ENCODE results near the gene TAMALIN.

The TAMALIN gene

DNA sequence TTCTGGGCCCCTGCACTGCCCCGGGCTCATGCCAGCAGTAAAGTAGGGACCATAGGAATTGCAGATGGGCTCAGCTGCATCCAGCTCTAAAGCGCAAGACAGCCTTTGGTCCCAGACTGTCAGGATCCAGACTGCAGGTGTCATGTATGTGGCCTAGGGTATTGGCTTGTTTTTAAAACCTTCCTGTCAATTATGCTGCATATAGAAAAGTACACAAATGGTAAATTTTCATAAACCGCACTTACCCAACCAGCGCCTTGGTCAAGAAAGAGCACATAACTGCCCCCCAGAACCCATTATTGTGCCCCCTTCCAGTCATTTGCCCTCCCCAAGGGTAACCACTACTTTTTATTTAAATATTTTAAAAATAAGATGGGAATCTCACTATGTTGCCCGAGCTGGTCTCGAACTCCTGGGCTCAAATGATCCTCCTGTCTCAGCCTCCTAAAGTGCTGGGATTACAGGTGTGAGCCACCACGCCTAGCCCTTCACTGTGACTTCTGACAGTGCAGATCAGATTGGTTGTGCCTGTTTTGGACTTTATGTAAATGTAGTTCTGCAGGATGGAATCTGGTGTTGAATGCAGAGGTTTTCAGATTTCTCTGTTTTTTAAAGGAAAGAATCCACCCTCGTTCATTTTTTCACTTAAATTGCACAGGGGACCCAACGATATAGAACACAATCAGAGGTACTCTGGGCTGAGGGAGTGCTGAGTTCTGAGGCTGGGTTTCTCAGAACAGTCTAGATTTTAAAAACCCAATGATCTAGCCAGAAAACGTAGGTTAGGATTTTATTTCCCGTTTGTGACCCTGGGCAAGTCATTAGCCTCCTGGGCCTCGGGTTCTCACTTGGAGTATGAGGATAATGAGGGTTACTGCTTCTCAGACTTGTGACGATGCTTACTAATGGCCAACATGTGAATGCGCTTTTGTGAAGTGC lies 51.2 kb downstream of the TAMALIN start:
- Histone ChIP-seq H3K9me3 (ENCODE audit: control insufficient read depth in 5 of 5, low read length in 5 of 5) (no peaks in the 10 kb centered on the region), H3K4me1 (ENCODE audit: control insufficient read depth in 5 of 5, insufficient read depth in 5 of 5, low read length in 5 of 5) (peaks cover 0 to 12% (median 2%) of the 10 kb centered on the region in 5 donors), H3K36me3 (ENCODE audit: control insufficient read depth in 5 of 5, insufficient read depth in 5 of 5, low read length in 5 of 5) (peaks cover 0 to 58% (median 51%) of the 10 kb centered on the region in 5 donors), H3K27me3 (ENCODE audit: control insufficient read depth in 5 of 5, insufficient read depth in 4 of 5, low read length in 5 of 5) (peaks cover 0 to 3% (median 0%) of the 10 kb centered on the region in 5 donors), H3K9ac (ENCODE audit: low read length in 5 of 5) (no peak overlapping the region), H3K27ac (ENCODE audit: low read depth, low read length) (no peak overlapping the region), H3K4me3 (ENCODE audit: low read depth in 1 of 5, low read length in 5 of 5) (no peak overlapping the region)

DNA sequence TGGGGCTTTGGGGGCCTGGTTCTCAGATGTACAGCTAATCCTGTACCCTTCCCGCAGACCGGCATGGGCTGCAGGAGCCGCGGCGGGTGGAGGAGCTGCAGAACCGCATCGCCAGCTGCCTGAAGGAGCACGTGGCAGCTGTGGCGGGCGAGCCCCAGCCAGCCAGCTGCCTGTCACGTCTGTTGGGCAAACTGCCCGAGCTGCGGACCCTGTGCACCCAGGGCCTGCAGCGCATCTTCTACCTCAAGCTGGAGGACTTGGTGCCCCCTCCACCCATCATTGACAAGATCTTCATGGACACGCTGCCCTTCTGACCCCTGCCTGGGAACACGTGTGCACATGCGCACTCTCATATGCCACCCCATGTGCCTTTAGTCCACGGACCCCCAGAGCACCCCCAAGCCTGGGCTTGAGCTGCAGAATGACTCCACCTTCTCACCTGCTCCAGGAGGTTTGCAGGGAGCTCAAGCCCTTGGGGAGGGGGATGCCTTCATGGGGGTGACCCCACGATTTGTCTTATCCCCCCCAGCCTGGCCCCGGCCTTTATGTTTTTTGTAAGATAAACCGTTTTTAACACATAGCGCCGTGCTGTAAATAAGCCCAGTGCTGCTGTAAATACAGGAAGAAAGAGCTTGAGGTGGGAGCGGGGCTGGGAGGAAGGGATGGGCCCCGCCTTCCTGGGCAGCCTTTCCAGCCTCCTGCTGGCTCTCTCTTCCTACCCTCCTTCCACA lies 52.0 kb downstream of the TAMALIN start:
- peaks cover 0 to 3% (median 0%) of the 10 kb centered on the region in 5 donors for H3K27me3 ChIP-seq (ENCODE audit: control insufficient read depth in 5 of 5, insufficient read depth in 4 of 5, low read length in 5 of 5)
- no peak overlapping the region for H3K9ac ChIP-seq (ENCODE audit: low read length in 5 of 5)
- H3K4me3 ChIP-seq (ENCODE audit: low read depth in 1 of 5, low read length in 5 of 5) = no peak overlapping the region
- H3K36me3 ChIP-seq (ENCODE audit: control insufficient read depth in 5 of 5, insufficient read depth in 5 of 5, low read length in 5 of 5) = peaks cover 0 to 52% (median 48%) of the 10 kb centered on the region in 5 donors
- no peaks in the 10 kb centered on the region for H3K9me3 ChIP-seq (ENCODE audit: control insufficient read depth in 5 of 5, low read length in 5 of 5)
- peaks cover 0 to 4% (median 2%) of the 10 kb centered on the region in 5 donors for H3K4me1 ChIP-seq (ENCODE audit: control insufficient read depth in 5 of 5, insufficient read depth in 5 of 5, low read length in 5 of 5)
- H3K27ac ChIP-seq (ENCODE audit: low read depth, low read length) = no peak overlapping the region

DNA sequence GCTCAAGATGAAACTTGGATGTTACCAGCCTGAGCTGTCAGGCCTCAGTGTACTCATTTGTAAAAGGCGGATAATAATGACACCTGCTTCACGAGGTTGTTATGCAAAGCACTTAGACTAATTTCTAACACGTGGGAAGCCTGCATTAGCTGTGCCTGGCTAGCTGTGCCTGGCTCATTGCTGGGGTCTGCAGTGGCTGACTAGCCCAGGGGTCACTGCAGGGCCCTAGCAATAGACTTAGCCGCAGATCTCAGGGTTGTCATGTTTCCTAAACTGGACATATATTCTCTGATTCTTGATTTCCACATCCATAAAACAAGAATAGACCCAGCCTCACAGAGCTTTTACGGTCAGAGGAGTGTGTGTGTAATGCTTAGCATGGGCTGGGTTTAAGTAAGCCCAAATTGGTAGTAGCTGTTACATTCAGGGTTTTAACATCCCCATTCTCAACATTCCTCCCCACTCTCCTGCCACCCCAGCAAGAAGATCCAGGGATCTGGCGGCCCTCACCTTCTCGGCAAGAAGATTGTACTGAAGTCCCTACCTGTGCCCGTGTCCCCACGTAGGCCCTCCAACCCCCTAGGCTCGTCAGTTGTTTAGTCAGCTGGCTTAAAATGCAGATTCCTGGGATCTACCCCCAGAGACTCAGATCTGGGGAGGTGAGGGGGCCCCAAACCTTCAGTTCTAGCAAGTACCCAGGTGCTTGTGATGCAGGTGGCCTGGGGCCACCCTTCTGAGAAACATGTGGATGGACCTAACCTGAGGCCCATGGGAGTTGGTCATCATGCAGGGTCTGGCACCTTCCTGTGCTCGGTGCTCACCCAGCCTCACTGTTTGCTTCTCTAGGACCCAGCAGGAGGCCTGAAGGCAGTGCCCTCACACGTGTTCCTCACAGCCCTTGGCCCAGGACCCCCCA lies 53.1 kb downstream of the TAMALIN start:
- Histone ChIP-seq H3K27ac (ENCODE audit: low read depth, low read length) (no peak overlapping the region), H3K4me1 (ENCODE audit: control insufficient read depth in 5 of 5, insufficient read depth in 5 of 5, low read length in 5 of 5) (peaks cover 0 to 4% (median 0%) of the 10 kb centered on the region in 5 donors), H3K36me3 (ENCODE audit: control insufficient read depth in 5 of 5, insufficient read depth in 5 of 5, low read length in 5 of 5) (peaks cover 0 to 43% (median 39%) of the 10 kb centered on the region in 5 donors), H3K9ac (ENCODE audit: low read length in 5 of 5) (no peak overlapping the region), H3K4me3 (ENCODE audit: low read depth in 1 of 5, low read length in 5 of 5) (no peak overlapping the region), H3K27me3 (ENCODE audit: control insufficient read depth in 5 of 5, insufficient read depth in 4 of 5, low read length in 5 of 5) (peaks cover 0 to 8% (median 3%) of the 10 kb centered on the region in 5 donors), H3K9me3 (ENCODE audit: control insufficient read depth in 5 of 5, low read length in 5 of 5) (no peaks in the 10 kb centered on the region)

GRCh38 chr12:52060498-52061177 lies 53.9 kb downstream of the TAMALIN start:
- peaks cover 0 to 4% (median 0%) of the 10 kb centered on the region in 5 donors for H3K4me1 ChIP-seq (ENCODE audit: control insufficient read depth in 5 of 5, insufficient read depth in 5 of 5, low read length in 5 of 5)
- no peak overlapping the region for H3K4me3 ChIP-seq (ENCODE audit: low read depth in 1 of 5, low read length in 5 of 5)
- H3K9ac ChIP-seq (ENCODE audit: low read length in 5 of 5) = no peak overlapping the region
- H3K36me3 ChIP-seq (ENCODE audit: control insufficient read depth in 5 of 5, insufficient read depth in 5 of 5, low read length in 5 of 5) = peaks cover 0 to 36% (median 32%) of the 10 kb centered on the region in 5 donors
- no peak overlapping the region for H3K27ac ChIP-seq (ENCODE audit: low read depth, low read length)
- peaks cover 2 to 8% (median 4%) of the 10 kb centered on the region in 5 donors for H3K27me3 ChIP-seq (ENCODE audit: control insufficient read depth in 5 of 5, insufficient read depth in 4 of 5, low read length in 5 of 5)
- no peaks in the 10 kb centered on the region for H3K9me3 ChIP-seq (ENCODE audit: control insufficient read depth in 5 of 5, low read length in 5 of 5)

DNA sequence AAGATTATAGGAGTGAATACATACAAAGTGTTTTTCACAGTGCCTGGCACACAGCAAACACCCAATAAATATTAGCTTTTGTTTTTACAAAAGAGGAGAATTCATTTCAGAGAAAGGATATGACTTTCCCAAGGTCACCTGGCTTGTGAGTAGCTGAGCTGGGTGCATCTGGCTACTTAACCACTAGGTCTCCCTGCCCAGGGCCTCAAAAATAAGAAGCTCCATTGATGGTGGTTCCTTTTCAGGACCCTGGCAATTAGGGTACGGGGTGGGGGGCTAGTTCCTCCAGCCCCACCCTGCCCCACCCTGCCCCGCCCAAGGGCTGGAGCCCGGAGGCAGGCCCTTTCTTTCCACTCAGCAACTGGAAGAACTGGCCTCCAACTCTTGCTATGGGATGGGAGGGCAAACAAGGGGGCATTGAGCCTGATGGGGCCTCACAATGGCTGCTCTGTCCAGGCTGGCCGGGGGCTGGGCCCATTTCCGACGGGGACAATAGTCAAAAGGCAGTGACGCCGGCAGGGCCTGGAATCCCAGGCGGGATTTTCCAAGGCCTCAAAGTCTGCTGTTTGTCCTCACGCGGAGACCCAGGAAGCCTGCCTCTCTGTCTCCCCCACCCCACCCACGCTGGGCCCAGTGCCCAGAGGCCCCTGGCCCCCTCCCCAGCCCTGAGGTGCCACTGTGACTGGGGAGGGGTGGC lies 54.9 kb downstream of the TAMALIN start:
- no peak overlapping the region for H3K9ac ChIP-seq (ENCODE audit: low read length in 5 of 5)
- peaks cover 0 to 26% (median 25%) of the 10 kb centered on the region in 5 donors for H3K36me3 ChIP-seq (ENCODE audit: control insufficient read depth in 5 of 5, insufficient read depth in 5 of 5, low read length in 5 of 5)
- H3K4me1 ChIP-seq (ENCODE audit: control insufficient read depth in 5 of 5, insufficient read depth in 5 of 5, low read length in 5 of 5) = peaks cover 0 to 4% (median 0%) of the 10 kb centered on the region in 5 donors
- no peak overlapping the region for H3K4me3 ChIP-seq (ENCODE audit: low read depth in 1 of 5, low read length in 5 of 5)
- H3K27ac ChIP-seq (ENCODE audit: low read depth, low read length) = no peak overlapping the region
- H3K9me3 ChIP-seq (ENCODE audit: control insufficient read depth in 5 of 5, low read length in 5 of 5) = no peaks in the 10 kb centered on the region
- peaks cover 2 to 8% (median 6%) of the 10 kb centered on the region in 5 donors for H3K27me3 ChIP-seq (ENCODE audit: control insufficient read depth in 5 of 5, insufficient read depth in 4 of 5, low read length in 5 of 5)

DNA sequence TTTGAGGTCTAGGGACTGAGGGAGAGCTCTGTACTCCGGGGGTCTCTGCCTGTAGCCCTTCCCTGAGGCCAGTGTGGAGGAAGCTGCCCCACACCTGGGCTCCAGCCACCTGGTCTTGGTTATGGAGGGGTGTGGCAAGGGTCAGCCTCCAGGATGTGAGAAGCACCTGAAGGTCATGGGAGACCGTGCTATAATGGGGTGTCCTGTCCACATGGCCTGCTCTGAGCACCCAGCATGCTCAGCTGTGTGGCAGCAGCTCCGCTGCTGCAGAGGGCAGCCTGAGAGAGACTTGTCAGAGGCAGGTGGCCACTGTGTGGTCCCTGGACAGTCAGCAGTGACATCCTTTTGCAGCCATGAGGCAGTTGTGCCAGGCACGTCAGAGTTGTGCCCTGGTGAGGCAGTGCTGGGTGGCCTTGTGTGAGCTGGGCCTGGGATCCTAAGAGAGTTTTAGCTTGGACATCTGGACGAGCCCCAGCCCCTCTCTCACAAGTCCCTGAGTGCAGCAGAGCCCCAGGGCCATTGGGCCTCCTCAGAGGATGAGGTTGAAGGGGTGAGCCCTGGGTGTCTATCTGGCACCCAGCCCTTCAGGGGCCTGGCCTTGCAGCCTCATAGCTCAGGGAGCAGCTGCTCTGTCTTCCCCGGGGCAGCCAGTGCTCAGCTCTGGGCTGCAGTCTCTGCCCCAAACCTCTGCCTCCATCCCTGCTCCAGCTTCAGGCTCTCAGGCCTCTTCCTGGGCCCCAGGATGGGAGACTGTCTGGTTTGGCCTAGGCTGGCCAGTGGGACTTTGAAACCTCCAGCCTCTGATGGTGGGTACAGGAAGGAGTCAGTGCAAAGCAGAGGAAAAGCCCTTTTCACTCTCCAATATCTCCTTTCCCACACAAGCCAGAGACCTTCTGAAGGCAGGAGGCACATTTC lies 55.7 kb downstream of the TAMALIN start:
- H3K27me3 ChIP-seq (ENCODE audit: control insufficient read depth in 5 of 5, insufficient read depth in 4 of 5, low read length in 5 of 5) = peaks cover 2 to 10% (median 6%) of the 10 kb centered on the region in 5 donors
- no peak overlapping the region for H3K4me3 ChIP-seq (ENCODE audit: low read depth in 1 of 5, low read length in 5 of 5)
- H3K9me3 ChIP-seq (ENCODE audit: control insufficient read depth in 5 of 5, low read length in 5 of 5) = no peaks in the 10 kb centered on the region
- peaks cover 0 to 4% (median 0%) of the 10 kb centered on the region in 5 donors for H3K4me1 ChIP-seq (ENCODE audit: control insufficient read depth in 5 of 5, insufficient read depth in 5 of 5, low read length in 5 of 5)
- no peak overlapping the region for H3K9ac ChIP-seq (ENCODE audit: low read length in 5 of 5)
- H3K36me3 ChIP-seq (ENCODE audit: control insufficient read depth in 5 of 5, insufficient read depth in 5 of 5, low read length in 5 of 5) = peaks cover 0 to 18% (median 17%) of the 10 kb centered on the region in 5 donors
- no peak overlapping the region for H3K27ac ChIP-seq (ENCODE audit: low read depth, low read length)

DNA sequence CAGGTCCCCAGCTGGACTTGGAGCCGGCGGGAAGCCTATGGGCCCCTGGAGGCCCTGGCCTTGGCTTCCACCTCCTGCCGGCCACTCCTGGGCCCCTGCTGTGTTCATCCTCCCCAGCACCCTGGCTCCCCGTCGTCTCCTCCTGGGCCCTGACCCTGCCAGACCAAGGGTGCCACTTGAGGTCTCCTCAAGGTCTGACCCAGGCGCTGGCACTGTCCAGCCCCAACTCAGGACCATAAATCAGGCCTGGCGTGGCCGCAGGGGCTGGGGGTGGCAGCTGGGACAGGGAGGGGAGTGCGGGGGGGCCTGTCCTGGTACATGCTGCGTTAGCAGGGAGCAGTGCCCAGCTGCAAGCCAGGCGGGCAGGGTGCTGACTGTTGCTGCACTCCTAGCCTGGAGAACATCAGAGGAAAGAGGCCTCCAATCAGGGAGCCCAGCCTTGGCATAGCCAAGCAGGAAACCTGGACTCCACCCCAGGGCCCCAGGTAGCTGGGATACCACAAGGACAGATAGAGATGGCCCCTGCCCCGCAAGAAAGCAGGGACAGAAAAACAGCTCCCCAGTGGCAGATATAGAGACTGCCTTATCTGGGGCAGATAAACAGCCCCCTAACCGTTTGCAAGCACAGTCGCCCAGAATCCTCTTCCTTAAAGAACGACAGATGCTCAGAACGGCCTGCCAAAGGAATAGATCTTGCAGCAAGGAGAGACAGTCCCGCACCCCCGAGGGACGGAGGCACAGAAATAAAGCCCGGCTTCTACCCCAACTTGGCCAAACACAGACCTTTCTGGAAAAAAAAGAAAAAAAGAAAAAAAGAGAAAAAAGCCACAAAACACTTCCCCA lies 56.6 kb downstream of the TAMALIN start:
- Histone ChIP-seq H3K27ac (ENCODE audit: low read depth, low read length) (no peak overlapping the region), H3K27me3 (ENCODE audit: control insufficient read depth in 5 of 5, insufficient read depth in 4 of 5, low read length in 5 of 5) (peaks cover 2 to 10% (median 6%) of the 10 kb centered on the region in 5 donors), H3K4me3 (ENCODE audit: low read depth in 1 of 5, low read length in 5 of 5) (no peak overlapping the region)

More for the DNA sequence above, 56.6 kb downstream of the TAMALIN start:
- H3K4me1 ChIP-seq (ENCODE audit: control insufficient read depth in 5 of 5, insufficient read depth in 5 of 5, low read length in 5 of 5) = peaks cover 0 to 4% (median 0%) of the 10 kb centered on the region in 5 donors
- no peaks in the 10 kb centered on the region for H3K9me3 ChIP-seq (ENCODE audit: control insufficient read depth in 5 of 5, low read length in 5 of 5)
- H3K36me3 ChIP-seq (ENCODE audit: control insufficient read depth in 5 of 5, insufficient read depth in 5 of 5, low read length in 5 of 5) = peaks cover 0 to 11% (median 10%) of the 10 kb centered on the region in 5 donors
- no peak overlapping the region for H3K9ac ChIP-seq (ENCODE audit: low read length in 5 of 5)
